ENCODE measurements around the gene PXT1. TPM values are rescaled to one million over a fixed set of nuclear protein-coding genes. Genes with fewer than 3 reads are reported as not detected.

PXT1 gene
- total RNA-seq, 1 donor, result 0.43 TPM

DNA sequence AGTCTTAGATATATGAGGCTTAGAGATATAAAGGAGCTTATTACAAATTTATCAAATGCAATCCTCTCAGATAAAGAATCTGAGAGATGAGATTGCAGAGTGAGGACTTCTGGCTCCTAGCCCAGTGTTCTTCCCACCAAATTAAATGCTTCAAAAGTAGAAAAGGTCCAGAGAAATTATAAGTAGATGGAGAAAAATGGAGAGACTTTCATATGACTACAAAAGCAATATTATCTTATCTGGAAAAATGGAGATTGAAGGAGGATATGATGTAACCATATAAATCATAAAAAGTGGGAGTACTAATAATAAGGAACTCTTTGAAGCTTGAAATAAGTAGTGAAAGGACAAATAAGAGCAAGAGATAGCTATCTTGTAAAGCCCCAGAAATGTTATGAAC lies 3.0 kb upstream of the PXT1 start:
- no peak overlapping the region for H3K4me3 ChIP-seq (ENCODE audit: low read depth, low read length)
- no peak for DNase-seq (ENCODE audit: low read depth)
- TF ChIP-seq, protein P1, sequence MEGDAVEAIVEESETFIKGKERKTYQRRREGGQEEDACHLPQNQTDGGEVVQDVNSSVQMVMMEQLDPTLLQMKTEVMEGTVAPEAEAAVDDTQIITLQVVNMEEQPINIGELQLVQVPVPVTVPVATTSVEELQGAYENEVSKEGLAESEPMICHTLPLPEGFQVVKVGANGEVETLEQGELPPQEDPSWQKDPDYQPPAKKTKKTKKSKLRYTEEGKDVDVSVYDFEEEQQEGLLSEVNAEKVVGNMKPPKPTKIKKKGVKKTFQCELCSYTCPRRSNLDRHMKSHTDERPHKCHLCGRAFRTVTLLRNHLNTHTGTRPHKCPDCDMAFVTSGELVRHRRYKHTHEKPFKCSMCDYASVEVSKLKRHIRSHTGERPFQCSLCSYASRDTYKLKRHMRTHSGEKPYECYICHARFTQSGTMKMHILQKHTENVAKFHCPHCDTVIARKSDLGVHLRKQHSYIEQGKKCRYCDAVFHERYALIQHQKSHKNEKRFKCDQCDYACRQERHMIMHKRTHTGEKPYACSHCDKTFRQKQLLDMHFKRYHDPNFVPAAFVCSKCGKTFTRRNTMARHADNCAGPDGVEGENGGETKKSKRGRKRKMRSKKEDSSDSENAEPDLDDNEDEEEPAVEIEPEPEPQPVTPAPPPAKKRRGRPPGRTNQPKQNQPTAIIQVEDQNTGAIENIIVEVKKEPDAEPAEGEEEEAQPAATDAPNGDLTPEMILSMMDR (IDR thresholded peaks at IDR 0.05; ENCODE audit: insufficient read depth, low read depth, low read length), result no peak

DNA sequence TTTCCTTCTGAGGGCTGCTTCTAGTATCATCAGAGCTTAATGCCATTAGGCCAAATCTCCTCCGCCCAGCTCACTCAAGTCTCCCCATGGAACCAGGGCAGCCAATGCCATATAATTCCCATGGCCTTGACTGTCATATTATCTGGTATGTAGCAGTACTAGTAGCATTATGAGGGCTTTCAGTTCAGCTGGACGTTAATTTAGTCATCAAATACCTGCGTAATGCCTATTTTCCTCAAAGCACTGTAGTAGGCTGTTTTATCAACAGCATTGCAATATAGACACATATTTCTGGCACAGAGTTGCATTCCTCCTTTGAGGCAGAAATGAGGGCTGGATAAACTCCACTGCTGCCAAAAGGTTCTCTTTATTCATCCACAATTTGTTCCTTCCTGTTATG lies 1.8 kb upstream of the PXT1 start:
- DNase-seq (ENCODE audit: low read depth), result peak; percentile 89
- TF ChIP-seq, protein P1 (IDR thresholded peaks at IDR 0.05; ENCODE audit: insufficient read depth, low read depth, low read length), result no peak
- H3K4me3 ChIP-seq (ENCODE audit: low read depth, low read length), result peak overlapping the region; percentile 94

GRCh38 chr6:36443471-36444428 lies 1.1 kb upstream of the PXT1 start:
- peak overlapping the region; percentile 94 for H3K4me3 ChIP-seq (ENCODE audit: low read depth, low read length)
- TF ChIP-seq, protein P1 (IDR thresholded peaks at IDR 0.05; ENCODE audit: insufficient read depth, low read depth, low read length), result peak; percentile 19
- peak; percentile 39 for DNase-seq (ENCODE audit: low read depth)

DNA sequence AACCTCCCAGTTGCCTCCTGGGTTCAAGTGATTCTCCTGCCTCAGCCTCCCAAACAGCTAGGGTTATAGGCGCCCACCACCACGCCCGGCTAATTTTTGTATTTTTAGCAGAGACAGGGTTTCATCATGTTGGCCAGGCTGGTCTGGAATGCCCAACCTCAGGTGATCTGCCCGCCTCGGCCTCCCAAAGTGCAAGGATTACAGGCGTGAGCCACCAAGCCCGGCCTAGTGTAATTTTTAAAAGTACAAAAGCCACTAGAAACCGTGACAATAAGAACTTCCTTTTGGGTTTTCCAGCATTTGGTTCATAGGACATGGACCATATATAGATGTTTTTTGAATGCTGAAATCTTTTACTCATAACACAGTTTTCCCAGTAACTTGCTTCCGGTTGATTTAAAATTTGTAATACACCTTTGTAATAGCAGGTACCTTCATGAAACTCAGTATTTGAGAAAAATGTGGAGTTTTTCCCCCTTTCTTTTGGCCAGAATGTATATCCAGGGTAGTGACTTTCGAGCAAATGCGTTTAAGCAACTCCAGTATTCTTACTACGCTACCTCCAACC lies 467 bp downstream of the PXT1 start:
- TF ChIP-seq, protein P1 (IDR thresholded peaks at IDR 0.05; ENCODE audit: insufficient read depth, low read depth, low read length), result no peak
- H3K4me3 ChIP-seq (ENCODE audit: low read depth, low read length), result peak overlapping the region; percentile 94
- no peak for DNase-seq (ENCODE audit: low read depth)

GRCh38 chr6:36441307-36441894 lies 1.3 kb downstream of the PXT1 start:
- TF ChIP-seq, protein P1 (IDR thresholded peaks at IDR 0.05; ENCODE audit: insufficient read depth, low read depth, low read length), result no peak
- DNase-seq (ENCODE audit: low read depth), result peak; percentile 100
- H3K4me3 ChIP-seq (ENCODE audit: low read depth, low read length), result no peak overlapping the region

GRCh38 chr6:36436466-36436865 lies 6.2 kb downstream of the PXT1 start:
- DNase-seq (ENCODE audit: low read depth), result no peak
- TF ChIP-seq, protein P1 (IDR thresholded peaks at IDR 0.05; ENCODE audit: insufficient read depth, low read depth, low read length), result no peak
- no peak overlapping the region for H3K4me3 ChIP-seq (ENCODE audit: low read depth, low read length)

All from fibroblast of villous mesenchyme (primary cell).